RWPE2 (cell line): ENCODE results near the gene SSH2.

Source experiments
- ATAC-seq: fragments of 200-7000 bp; cut with Tn5 transposase; 3 replicates; pipeline ENCODE4 v1.9.1; 2021; ENCODE audit warnings: low read depth
- DNase-seq: peaks from one replicate; pipeline ENCODE4 v3.0.0-alpha.2; 2020; ENCODE audit warnings: low spot score
- H3K27ac ChIP-seq: fragments of 450-650 bp; 2 replicates; pipeline ENCODE4 v1.5.1; 2017; ENCODE audit warnings: mild to moderate bottlenecking; ENCODE audit not compliant: poor library complexity, severe bottlenecking
- H3K27me3 ChIP-seq: fragments of 250-450 bp; sonication (Bioruptor Pico); 2 replicates; pipeline ENCODE4 v1.5.1; 2021; ENCODE audit warnings: mild to moderate bottlenecking, moderate library complexity; ENCODE audit not compliant: insufficient read depth, poor library complexity, severe bottlenecking
- H3K36me3 ChIP-seq: fragments of 250-450 bp; sonication (Bioruptor Pico); 2 replicates; pipeline ENCODE4 v1.5.1; 2020; ENCODE audit warnings: low read depth, mild to moderate bottlenecking, moderate library complexity
- H3K4me1 ChIP-seq: fragments of 250-450 bp; sonication (Bioruptor Pico); 2 replicates; pipeline ENCODE4 v1.5.1; 2021; ENCODE audit warnings: mild to moderate bottlenecking, moderate library complexity; ENCODE audit not compliant: insufficient read depth, poor library complexity, severe bottlenecking
- H3K4me3 ChIP-seq: fragments of 250-450 bp; sonication (Bioruptor Pico); 2 replicates; pipeline ENCODE4 v1.5.1; 2021; ENCODE audit warnings: mild to moderate bottlenecking, moderate library complexity; ENCODE audit not compliant: severe bottlenecking
- H3K9me3 ChIP-seq: fragments of 250-450 bp; sonication (Bioruptor Pico); 2 replicates; pipeline ENCODE4 v1.5.1; 2021; ENCODE audit warnings: mild to moderate bottlenecking, moderate library complexity; ENCODE audit not compliant: severe bottlenecking
- CTCF ChIP-seq: fragments of 450-650 bp; IDR thresholded peaks from one replicate; pipeline ENCODE4 v1.5.1; 2017; ENCODE audit warnings: mild to moderate bottlenecking, moderate library complexity; ENCODE audit not compliant: poor library complexity, severe bottlenecking

SSH2 gene

GRCh38 chr17:29760279-29761039 is 169.6 kb downstream of the SSH2 start:
- Histone ChIP-seq H3K36me3 (no peaks in the 10 kb centered on the region), H3K27me3 (no peaks in the 10 kb centered on the region), H3K27ac (peak overlapping the region; percentile 41), H3K4me1 (peaks cover 9% of the 10 kb centered on the region), H3K9me3 (no peaks in the 10 kb centered on the region), H3K4me3 (peak overlapping the region; percentile 59)
- ATAC-seq (peak; percentile 20; the same call in 2 of the 3 replicates), DNase-seq (no peak)
- TF ChIP-seq CTCF: no peak

- ATAC-seq: no peak
- H3K27ac ChIP-seq: no peak overlapping the region
- no peaks in the 10 kb centered on the region for H3K27me3 ChIP-seq
- no peak for DNase-seq
- H3K9me3 ChIP-seq: no peaks in the 10 kb centered on the region
- TF ChIP-seq CTCF: no peak
- H3K4me3 ChIP-seq: no peak overlapping the region
- H3K36me3 ChIP-seq: 0 out of 2 replicates have a peak, but pooled peaks cover under 1% of the 10 kb centered on the region
- peaks cover 9% of the 10 kb centered on the region for H3K4me1 ChIP-seq
These were observed 171.8 kb downstream of the SSH2 start for GRCh38 chr17:29758255-29758654.

GRCh38 chr17:29757788-29758187 is 172.2 kb downstream of the SSH2 start:
- Histone ChIP-seq H3K9me3 (no peaks in the 10 kb centered on the region), H3K4me3 (no peak overlapping the region), H3K4me1 (peaks cover 9% of the 10 kb centered on the region), H3K27me3 (no peaks in the 10 kb centered on the region), H3K36me3 (0 out of 2 replicates have a peak, but pooled peaks cover 3% of the 10 kb centered on the region), H3K27ac (no peak overlapping the region)
- DNase-seq (no peak), ATAC-seq (no peak)
- TF ChIP-seq CTCF: no peak

- TF ChIP-seq CTCF: no peak
- H3K27me3 ChIP-seq: no peaks in the 10 kb centered on the region
- ATAC-seq (no peak), DNase-seq (no peak)
- H3K36me3 ChIP-seq: peaks cover 11% of the 10 kb centered on the region
- H3K4me3 ChIP-seq: no peak overlapping the region
- no peaks in the 10 kb centered on the region for H3K9me3 ChIP-seq
- H3K27ac ChIP-seq: no peak overlapping the region
- H3K4me1 ChIP-seq: peaks cover 12% of the 10 kb centered on the region
These were observed 176.1 kb downstream of the SSH2 start for GRCh38 chr17:29753845-29754439.
